Neuronal stem cell (in vitro differentiated cells): ENCODE results near the gene RFTN2.
"Not testable (repeated sequence)": the region's sequence is repeated elsewhere in the genome, so short reads cannot be mapped to it uniquely, and the experiment has no call there.

Source experiments
- DNase-seq: peaks from one replicate; pipeline ENCODE4 v3.0.0-alpha.2; 2013; ENCODE audit warnings: low spot score
- H2AFZ ChIP-seq: one replicate; pipeline ENCODE4 v1.6.1; 2013; ENCODE audit warnings: mild to moderate bottlenecking, low read length, inconsistent platforms
- H2AK5ac ChIP-seq: 2 replicates; pipeline ENCODE4 v1.6.1; 2013; ENCODE audit warnings: low read depth, mild to moderate bottlenecking, inconsistent platforms, low read length, moderate library complexity, mixed read lengths
- H2BK120ac ChIP-seq: 2 replicates; pipeline ENCODE4 v1.6.1; 2013; ENCODE audit warnings: low read depth, mild to moderate bottlenecking, inconsistent platforms, low read length, moderate library complexity, mixed read lengths
- H2BK12ac ChIP-seq: one replicate; pipeline ENCODE4 v1.6.1; 2013; ENCODE audit warnings: low read length, inconsistent platforms
- H2BK15ac ChIP-seq: 2 replicates; pipeline ENCODE4 v1.6.1; 2013; ENCODE audit warnings: mild to moderate bottlenecking, low read length, inconsistent platforms, mixed read lengths
- H2BK5ac ChIP-seq: one replicate; pipeline ENCODE4 v1.6.1; 2013; ENCODE audit warnings: inconsistent platforms, mild to moderate bottlenecking, low read length, moderate library complexity
- H3K14ac ChIP-seq: one replicate; pipeline ENCODE4 v1.6.1; 2013; ENCODE audit warnings: low read length, inconsistent platforms
- H3K18ac ChIP-seq: 2 replicates; pipeline ENCODE4 v1.6.1; 2013; ENCODE audit warnings: low read length, inconsistent platforms
- H3K23ac ChIP-seq: 2 replicates; pipeline ENCODE4 v1.6.1; 2013; ENCODE audit warnings: low read depth, mild to moderate bottlenecking, mixed read lengths, low read length, inconsistent platforms; ENCODE audit not compliant: poor library complexity
- H3K27ac ChIP-seq: replicated peaks from 3 replicates; pipeline ENCODE4 v1.5.1; 2013; ENCODE audit warnings: low read length, inconsistent platforms
- H3K27me3 ChIP-seq, 3 experiments: 2 replicates each; pipeline ENCODE4 v1.6.1; 2013; ENCODE audit warnings: low read length in 3 of 3, mild to moderate bottlenecking in 2 of 3, inconsistent platforms in 1 of 3, low read depth in 1 of 3, mixed read lengths in 1 of 3, moderate library complexity in 1 of 3; ENCODE audit not compliant: control insufficient read depth in 3 of 3, insufficient read depth in 3 of 3
- H3K36me3 ChIP-seq, 2 donors: replicated peaks in 1 of 2; 2 replicates each; pipeline ENCODE4 v1.6.1; 2013; ENCODE audit warnings: low read length in 2 of 2; ENCODE audit not compliant: control insufficient read depth in 2 of 2, insufficient read depth in 2 of 2
- H3K4ac ChIP-seq: 2 replicates; pipeline ENCODE4 v1.6.1; 2013; ENCODE audit warnings: inconsistent platforms, mild to moderate bottlenecking, low read length, moderate library complexity
- H3K4me1 ChIP-seq, 2 donors: 1 replicate in 1 of 2; 2 replicates in 1 of 2; pipeline ENCODE4 v1.6.1; 2013; ENCODE audit warnings: low read length in 2 of 2, low read depth in 1 of 2; ENCODE audit not compliant: control insufficient read depth in 2 of 2, insufficient read depth in 1 of 2
- H3K4me2 ChIP-seq: one replicate; pipeline ENCODE4 v1.6.1; 2013; ENCODE audit warnings: mild to moderate bottlenecking, low read length, inconsistent platforms; ENCODE audit not compliant: insufficient read depth, poor library complexity, severe bottlenecking
- H3K4me3 ChIP-seq, 2 donors: 2 replicates each; pipeline ENCODE4 v1.5.1; 2013; ENCODE audit warnings: low read length in 2 of 2, mild to moderate bottlenecking in 2 of 2, inconsistent platforms in 1 of 2, moderate library complexity in 1 of 2
- H3K79me1 ChIP-seq: one replicate; pipeline ENCODE4 v1.6.1; 2013; ENCODE audit warnings: low read depth, mild to moderate bottlenecking, inconsistent platforms, low read length, moderate library complexity
- H3K9ac ChIP-seq: one replicate; pipeline ENCODE4 v1.6.1; 2013; ENCODE audit warnings: mild to moderate bottlenecking, low read depth, low read length, inconsistent platforms; ENCODE audit not compliant: poor library complexity
- H3K9me3 ChIP-seq, 2 donors: replicated peaks in 1 of 2; 2 replicates each; pipeline versions ENCODE3 to v1.6.1; 2013; ENCODE audit warnings: low read length in 2 of 2, mild to moderate bottlenecking in 2 of 2, inconsistent platforms in 1 of 2, low read depth in 1 of 2, mixed read lengths in 1 of 2, moderate library complexity in 1 of 2; ENCODE audit not compliant: control insufficient read depth in 2 of 2, insufficient read depth in 1 of 2
- H4K8ac ChIP-seq: one replicate; pipeline ENCODE4 v1.6.1; 2013; ENCODE audit warnings: low read depth, mild to moderate bottlenecking, inconsistent platforms, low read length, moderate library complexity
- H4K91ac ChIP-seq: one replicate; pipeline ENCODE4 v1.6.1; 2013; ENCODE audit warnings: low read length, low read depth, mild to moderate bottlenecking, inconsistent platforms; ENCODE audit not compliant: poor library complexity
- whole genome bisulfite sequencing, 2 donors: extraction: QIAGEN DNeasy Blood & Tissue Kit; methylation state at CpG; one replicate each; pipeline ENCODE4 v1.1.7; 2013; ENCODE audit warnings: missing lambda C conversion rate in 2 of 2, mixed read lengths in 1 of 2; ENCODE audit not compliant: insufficient read length in 2 of 2, insufficient replicate concordance in 1 of 2; ENCODE audit errors: extremely low coverage in 2 of 2; 5-methylcytosine and 5-hydroxymethylcytosine counted together

The RFTN2 gene

GRCh38 chr2:197695971-197696370 lies 20.6 kb upstream of the RFTN2 start:
- not testable (repeated sequence) for H3K4me1 ChIP-seq, DNase-seq, H2BK12ac ChIP-seq, H3K36me3 ChIP-seq, H3K4ac ChIP-seq, H2BK120ac ChIP-seq, H3K27me3 ChIP-seq, H3K23ac ChIP-seq, H2AK5ac ChIP-seq, H2BK15ac ChIP-seq, H2AFZ ChIP-seq, H2BK5ac ChIP-seq, H4K91ac ChIP-seq, H3K14ac ChIP-seq, H3K4me2 ChIP-seq, H4K8ac ChIP-seq, H3K18ac ChIP-seq, H3K9me3 ChIP-seq, H3K9ac ChIP-seq, H3K4me3 ChIP-seq, H3K79me1 ChIP-seq, H3K27ac ChIP-seq
- no CpG with 5 or more reads among the region's 30 CpGs for WGBS, 2 donors

- H3K4me3 ChIP-seq, H3K36me3 ChIP-seq, H3K9ac ChIP-seq, H4K8ac ChIP-seq, H2BK5ac ChIP-seq, H3K4ac ChIP-seq, H3K27me3 ChIP-seq, H3K4me1 ChIP-seq, H3K9me3 ChIP-seq, H3K79me1 ChIP-seq, H3K18ac ChIP-seq, H3K23ac ChIP-seq, H3K4me2 ChIP-seq, H4K91ac ChIP-seq, H2AFZ ChIP-seq, H2BK120ac ChIP-seq, H2BK12ac ChIP-seq, H3K14ac ChIP-seq, H2BK15ac ChIP-seq, DNase-seq, H3K27ac ChIP-seq, H2AK5ac ChIP-seq: not testable (repeated sequence)
- WGBS, 2 donors, result no CpG with 5 or more reads among the region's 6 CpGs
Observed at GRCh38 chr2:197695206-197695605, 19.8 kb upstream of the RFTN2 start.

GRCh38 chr2:197677483-197677882 lies 2.1 kb upstream of the RFTN2 start:
- H3K23ac ChIP-seq, result no peak overlapping the region
- H2AK5ac ChIP-seq, result no peak overlapping the region
- H3K4ac ChIP-seq, result no peak overlapping the region
- no peak overlapping the region for H2BK15ac ChIP-seq
- H3K4me2 ChIP-seq, result no peak overlapping the region
- H2BK12ac ChIP-seq, result no peak overlapping the region
- no peak overlapping the region for H4K8ac ChIP-seq
- no peak overlapping the region for H4K91ac ChIP-seq
- DNase-seq, result no peak
- H3K79me1 ChIP-seq, result no peaks in the 10 kb centered on the region
- no peak overlapping the region for H3K27ac ChIP-seq
- no CpG with 5 or more reads among the region's 2 CpGs for WGBS, 2 donors
- no peak overlapping the region for H2BK120ac ChIP-seq
- no peak overlapping the region for H3K18ac ChIP-seq
- H2BK5ac ChIP-seq, result no peak overlapping the region
- H3K4me1 ChIP-seq, result peaks cover 1 to 20% of the 10 kb centered on the region in 2 donors
- H3K9ac ChIP-seq, result no peak overlapping the region
- H3K36me3 ChIP-seq, result no peaks in the 10 kb centered on the region
- H3K9me3 ChIP-seq, result no peaks in the 10 kb centered on the region
- no peaks in the 10 kb centered on the region for H3K27me3 ChIP-seq
- peak overlapping the region; percentile 53 for H2AFZ ChIP-seq
- H3K4me3 ChIP-seq, result no peak overlapping the region
- H3K14ac ChIP-seq, result no peak overlapping the region

GRCh38 chr2:197677056-197677455 lies 1.7 kb upstream of the RFTN2 start:
- no peak overlapping the region for H3K18ac ChIP-seq
- H3K27ac ChIP-seq, result no peak overlapping the region
- DNase-seq, result no peak
- no CpG with 5 or more reads among the region's 3 CpGs for WGBS, 2 donors
- no peak overlapping the region for H2BK12ac ChIP-seq
- H3K27me3 ChIP-seq, result no peaks in the 10 kb centered on the region
- H3K9ac ChIP-seq, result no peak overlapping the region
- no peaks in the 10 kb centered on the region for H3K79me1 ChIP-seq
- H3K4me3 ChIP-seq, result no peak overlapping the region
- peak overlapping the region; percentile 53 for H2AFZ ChIP-seq
- no peaks in the 10 kb centered on the region for H3K36me3 ChIP-seq
- H2BK5ac ChIP-seq, result no peak overlapping the region
- H3K4me2 ChIP-seq, result no peak overlapping the region
- H2BK120ac ChIP-seq, result no peak overlapping the region
- H2BK15ac ChIP-seq, result no peak overlapping the region
- H3K4me1 ChIP-seq, result peaks cover 1 to 20% of the 10 kb centered on the region in 2 donors
- no peak overlapping the region for H4K91ac ChIP-seq
- H4K8ac ChIP-seq, result no peak overlapping the region
- no peak overlapping the region for H2AK5ac ChIP-seq
- no peak overlapping the region for H3K14ac ChIP-seq
- H3K23ac ChIP-seq, result no peak overlapping the region
- no peaks in the 10 kb centered on the region for H3K9me3 ChIP-seq
- H3K4ac ChIP-seq, result no peak overlapping the region
